AG10803 (cell line): ENCODE data around the gene APBB2.
"Not testable (repeated sequence)": the region's sequence is repeated elsewhere in the genome, so short reads cannot be mapped to it uniquely, and the experiment has no call there.

Source experiments
- DNase-seq: peaks from one replicate; pipeline ENCODE4 v3.0.0; 2010; ENCODE audit warnings: low read depth
- H3K4me3 ChIP-seq: 2 replicates; pipeline ENCODE4 v1.5.1; 2011; ENCODE audit warnings: mild to moderate bottlenecking, low read length, control low read depth
- CTCF ChIP-seq: conservative IDR thresholded peaks from 2 replicates; pipeline ENCODE4 v1.5.1; 2011; ENCODE audit warnings: mild to moderate bottlenecking, low read length, control low read depth, inconsistent platforms

APBB2 gene

DNA sequence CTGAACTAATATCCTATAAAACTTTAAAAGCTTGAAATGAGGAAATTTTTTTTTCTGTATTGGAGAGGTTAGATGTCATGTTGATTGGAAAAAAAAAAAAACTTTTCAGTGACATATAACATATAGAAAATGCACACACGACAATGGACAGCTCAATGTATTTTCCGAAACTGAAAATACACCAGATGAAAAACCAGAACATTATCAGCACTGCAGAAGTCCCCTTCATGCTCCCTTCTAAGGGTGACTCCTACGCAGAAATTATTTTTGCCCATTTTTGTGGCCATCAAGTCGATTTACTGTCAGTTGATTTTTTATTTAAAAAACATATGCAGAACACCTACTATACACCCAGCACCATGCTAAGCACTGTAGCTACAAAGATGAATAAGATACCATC lies 148.3 kb downstream of the APBB2 start:
- no peak overlapping the region for H3K4me3 ChIP-seq
- no peak for DNase-seq
- no peak for TF ChIP-seq CTCF

- TF ChIP-seq CTCF: no peak
Observed at GRCh38 chr4:41065434-41066006, 148.8 kb downstream of the APBB2 start.

GRCh38 chr4:41064953-41065352 lies 149.4 kb downstream of the APBB2 start:
- no peak overlapping the region for H3K4me3 ChIP-seq
- TF ChIP-seq CTCF: no peak
- DNase-seq: no peak

More at GRCh38 chr4:41065434-41066006, 148.8 kb downstream of the APBB2 start:
- no peak overlapping the region for H3K4me3 ChIP-seq
- DNase-seq: no peak

DNA sequence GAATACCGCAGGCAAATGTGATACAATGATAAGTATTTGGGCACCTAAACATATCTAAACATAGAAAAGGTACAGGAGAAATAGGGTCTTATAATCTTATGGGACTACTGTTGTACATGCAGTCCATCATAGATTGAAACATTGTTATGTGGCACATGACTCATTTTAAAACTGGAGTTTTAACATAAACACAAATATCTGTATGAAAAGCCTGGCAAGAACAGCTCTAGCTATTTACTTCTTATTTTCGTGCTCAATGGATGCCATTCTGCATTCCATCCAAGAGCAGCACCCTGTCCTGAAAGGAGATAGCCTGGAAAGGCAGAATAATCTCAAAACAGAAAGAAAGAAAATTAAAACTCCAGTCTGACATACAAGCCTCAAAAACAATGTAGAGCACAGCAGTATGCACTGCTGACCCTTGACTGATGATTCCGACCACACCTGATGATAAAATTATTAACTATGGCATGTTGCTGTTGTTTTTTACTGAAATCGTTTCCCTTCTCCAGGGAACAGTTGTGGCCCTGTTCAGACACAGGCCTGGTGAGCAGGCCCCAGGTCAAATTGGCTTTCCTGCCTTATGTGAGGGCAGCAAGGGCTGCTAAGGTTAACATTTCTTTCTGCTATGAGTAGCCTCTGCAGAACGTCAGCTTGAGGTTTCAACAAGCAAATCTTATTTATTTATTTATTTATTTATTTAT lies 152.7 kb downstream of the APBB2 start:
- peak; percentile 37 for TF ChIP-seq CTCF
- no peak overlapping the region for H3K4me3 ChIP-seq
- DNase-seq: peak; percentile 37

- TF ChIP-seq CTCF: peak; percentile 20
- no peak overlapping the region for H3K4me3 ChIP-seq
- peak; percentile 47 for DNase-seq
Observed at GRCh38 chr4:41060352-41061334, 153.7 kb downstream of the APBB2 start.

- not testable (repeated sequence) for DNase-seq, H3K4me3 ChIP-seq
Observed at GRCh38 chr4:41059411-41059810, 154.9 kb downstream of the APBB2 start.

DNA sequence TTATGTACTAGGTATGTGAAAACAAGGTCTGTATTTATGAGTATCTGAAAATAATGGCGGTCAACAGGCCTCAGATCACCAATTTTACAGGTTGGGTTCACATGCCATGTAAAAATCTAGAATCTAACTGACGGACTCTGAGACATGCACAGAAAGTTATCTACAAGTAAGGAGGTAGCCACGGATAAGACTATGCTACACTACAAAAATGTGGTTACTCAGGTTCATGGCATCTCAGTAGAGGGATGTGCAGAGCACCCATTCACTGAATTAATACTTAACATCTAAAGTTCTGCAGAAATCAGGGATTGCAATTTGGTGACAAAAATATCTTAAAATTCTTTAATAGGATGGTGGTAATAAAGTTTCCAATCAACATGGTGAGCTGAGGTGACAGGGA lies 155.9 kb downstream of the APBB2 start:
- no peak for DNase-seq
- TF ChIP-seq CTCF: no peak
- no peak overlapping the region for H3K4me3 ChIP-seq
